Measurements from ENCODE around the gene DNAH9. TPM values are rescaled to one million over a fixed set of nuclear protein-coding genes. Genes with fewer than 3 reads are reported as not detected.

Gene DNAH9
- 1 to 10 TPM; 1.2 to 7.7 (median 4.3) TPM for total RNA-seq

GRCh38 chr17:11598274-11599221, at the start of gene DNAH9:
Gene DNAH9, plus strand, starts transcription at chr17:11598470. Its CDS starts 29 bp downstream, at chr17:11598499.
- TF ChIP-seq CTCF (IDR thresholded peaks at IDR 0.05) (peak in 1 of 4 experiments; percentile 6), POLR2A (IDR thresholded peaks at IDR 0.05) (peak; percentile 39 to 62)
- Histone ChIP-seq H3K27me3 (no peaks in the 10 kb centered on the region), H3K9me3 (no peaks in the 10 kb centered on the region), H3K36me3 (no peaks in the 10 kb centered on the region), H3K27ac (peak within 1 kb of the TSS; percentile 56 to 85), H3K4me1 (no peaks in the 10 kb centered on the region), H3K4me3 (peak within 1 kb of the TSS; percentile 43 to 75)
- peak; percentile 98 to 99 for DNase-seq
- intact Hi-C loops (cut with DNase I; ENCODE audit: low total_unique reads), result no loop called here

DNA sequence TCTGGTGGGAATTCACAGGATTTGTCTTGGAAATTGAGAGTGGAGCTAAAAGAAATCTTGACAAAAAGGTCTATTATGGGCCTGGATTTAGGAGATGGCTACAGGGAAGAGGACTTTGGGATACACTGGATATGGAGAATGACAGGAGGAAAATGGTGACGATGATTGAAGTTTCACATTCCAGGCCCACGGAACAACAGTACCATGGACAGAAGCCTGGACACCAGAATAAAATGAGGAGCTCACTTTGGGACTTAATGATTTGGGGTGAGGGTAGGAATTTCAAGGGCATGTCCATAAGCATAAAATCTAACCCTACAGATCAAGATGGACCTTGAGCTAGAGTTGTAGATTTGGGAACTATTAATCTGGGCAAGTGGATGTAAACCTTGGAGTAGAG, 47.8 kb upstream of the DNAH9 start:
- Histone ChIP-seq H3K36me3 (no peaks in the 10 kb centered on the region), H3K27ac (no peak overlapping the region), H3K4me1 (no peaks in the 10 kb centered on the region), H3K9me3 (no peaks in the 10 kb centered on the region), H3K4me3 (no peak overlapping the region), H3K27me3 (no peaks in the 10 kb centered on the region)
- DNase-seq, result no peak
- TF ChIP-seq POLR2A (IDR thresholded peaks at IDR 0.05) (no peak), CTCF (IDR thresholded peaks at IDR 0.05) (no peak)
- intact Hi-C loops (cut with DNase I; ENCODE audit: low total_unique reads), result no loop called here

DNA sequence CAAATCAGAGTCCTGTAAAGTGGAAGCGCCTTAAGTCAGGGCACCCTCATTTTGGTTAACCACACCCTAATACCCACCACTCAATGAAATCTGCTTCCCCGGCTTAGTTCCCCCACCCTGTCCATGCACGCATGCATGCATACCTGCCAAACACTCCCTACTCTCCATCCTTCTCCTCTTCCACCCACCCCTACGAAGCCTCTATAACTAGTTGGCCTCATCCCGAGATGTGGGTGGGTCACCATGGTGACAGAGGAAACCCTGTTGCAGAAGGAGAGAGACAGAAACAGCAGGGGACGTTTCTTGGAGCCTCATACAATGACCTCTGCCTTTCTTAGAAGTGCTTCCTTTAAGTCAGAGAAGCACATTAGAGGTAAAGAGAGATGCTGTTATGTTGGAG, 46.8 kb upstream of the DNAH9 start:
- no peak overlapping the region for H3K4me3 ChIP-seq
- H3K27me3 ChIP-seq, result no peaks in the 10 kb centered on the region
- H3K36me3 ChIP-seq, result no peaks in the 10 kb centered on the region
- H3K27ac ChIP-seq, result no peak overlapping the region
- H3K4me1 ChIP-seq, result no peaks in the 10 kb centered on the region
- TF ChIP-seq CTCF (IDR thresholded peaks at IDR 0.05) (no peak), POLR2A (IDR thresholded peaks at IDR 0.05) (no peak)
- intact Hi-C loops (cut with DNase I; ENCODE audit: low total_unique reads), result no loop called here
- DNase-seq, result no peak
- no peaks in the 10 kb centered on the region for H3K9me3 ChIP-seq

DNA sequence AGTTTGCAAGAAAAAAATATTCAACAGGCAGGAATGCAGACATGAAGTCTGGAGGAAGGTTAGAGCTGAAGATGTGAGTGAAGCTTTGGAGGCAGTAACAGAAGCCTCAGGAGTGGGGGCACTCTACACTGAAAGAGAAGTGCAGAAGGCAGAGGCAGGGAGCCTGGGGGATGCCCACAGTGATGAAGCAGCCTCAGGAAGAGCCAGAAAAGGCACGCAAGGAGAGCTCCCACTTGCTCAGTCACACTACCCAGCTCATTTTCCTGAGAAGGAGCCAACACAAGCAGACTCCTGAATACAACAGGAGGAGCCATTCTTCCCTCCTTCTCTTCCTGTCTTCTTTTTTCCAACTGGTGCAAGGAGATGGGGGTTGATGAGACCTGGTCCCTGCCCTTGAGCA, 45.1 kb upstream of the DNAH9 start:
- Histone ChIP-seq H3K9me3 (no peaks in the 10 kb centered on the region), H3K36me3 (no peaks in the 10 kb centered on the region), H3K27me3 (no peaks in the 10 kb centered on the region), H3K4me3 (no peak overlapping the region), H3K4me1 (no peaks in the 10 kb centered on the region), H3K27ac (no peak overlapping the region)
- intact Hi-C loops (cut with DNase I; ENCODE audit: low total_unique reads), result no loop called here
- TF ChIP-seq CTCF (IDR thresholded peaks at IDR 0.05), result no peak
- TF ChIP-seq POLR2A (IDR thresholded peaks at IDR 0.05), result no peak
- DNase-seq, result no peak

DNA sequence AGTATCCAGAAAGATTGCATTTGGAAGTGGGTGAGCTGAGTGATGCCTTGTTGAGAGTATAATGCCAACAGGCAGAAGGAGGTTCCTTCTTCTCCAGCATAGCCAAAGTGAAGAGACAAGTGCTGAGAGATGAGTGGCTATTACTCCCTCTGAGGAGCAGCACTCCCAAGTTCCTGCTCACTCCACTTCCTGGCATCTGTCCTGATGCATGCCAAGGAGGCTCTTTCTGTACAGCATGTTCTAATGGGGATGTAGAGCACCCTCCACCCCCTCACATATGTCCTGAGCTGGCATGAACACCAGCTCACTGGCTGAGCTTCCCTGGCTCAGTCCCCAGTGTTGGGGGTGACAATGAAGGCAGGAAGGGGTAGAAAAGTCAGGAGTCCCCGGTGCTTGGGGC, 44.2 kb upstream of the DNAH9 start:
- H3K4me1 ChIP-seq, result no peaks in the 10 kb centered on the region
- no peaks in the 10 kb centered on the region for H3K27me3 ChIP-seq
- intact Hi-C loops (cut with DNase I; ENCODE audit: low total_unique reads), result no loop called here
- no peaks in the 10 kb centered on the region for H3K9me3 ChIP-seq
- no peak overlapping the region for H3K4me3 ChIP-seq
- DNase-seq, result no peak
- no peaks in the 10 kb centered on the region for H3K36me3 ChIP-seq
- H3K27ac ChIP-seq, result no peak overlapping the region
- TF ChIP-seq CTCF (IDR thresholded peaks at IDR 0.05) (no peak), POLR2A (IDR thresholded peaks at IDR 0.05) (no peak)
